Measurements from ENCODE around the gene SGF29. TPM values are rescaled to one million over a fixed set of nuclear protein-coding genes. Genes with fewer than 3 reads are reported as not detected.

SGF29 gene
- total and polyA plus RNA-seq, 2 of the 4 experiments (the other 2 are of a cell fraction), result 4.3 to 7.7 TPM

GRCh38 chr16:28567292-28567691, 13.6 kb downstream of the SGF29 start:
- no peak overlapping the region for H2AK9ac ChIP-seq (replicated peaks; ENCODE audit: low read depth, low read length, poor library complexity)
- no peak for ATAC-seq (ENCODE audit: low read depth)
- no peaks in the 10 kb centered on the region for H3K4me1 ChIP-seq (ENCODE audit: control insufficient read depth, insufficient read depth, low read length)
- in situ Hi-C loops (cut with MboI; ENCODE audit: low sequenced_read_pairs) (no loop called here), dilution Hi-C loops (cut with HindIII; ENCODE audit: low sequenced_read_pairs, unreplicated experiment) (no loop called here), intact Hi-C loops (cut with micrococcal nuclease) (no loop called here)
- H3K9ac ChIP-seq (ENCODE audit: low read depth, low read length), result no peak overlapping the region
- H3K4ac ChIP-seq (ENCODE audit: low read depth, low read length), result no peak overlapping the region
- H3K4me2 ChIP-seq (ENCODE audit: low read depth, low read length), result no peak overlapping the region
- peaks cover 3% of the 10 kb centered on the region for H3K9me3 ChIP-seq (ENCODE audit: control insufficient read depth, insufficient read depth, low read length)
- H2AK5ac ChIP-seq (ENCODE audit: low read depth, low read length), result no peak overlapping the region
- no peak overlapping the region for H3K14ac ChIP-seq (replicated peaks; ENCODE audit: low read depth, low read length)
- H3K23ac ChIP-seq (ENCODE audit: low read depth, low read length), result no peak overlapping the region
- H3K79me1 ChIP-seq (ENCODE audit: low read depth in 1 of 2, low read length in 2 of 2), result peaks cover 15 to 26% of the 10 kb centered on the region in 2 experiments
- no peaks in the 10 kb centered on the region for H4K20me1 ChIP-seq (ENCODE audit: insufficient read depth, low read length)
- no peak overlapping the region for H4K8ac ChIP-seq (ENCODE audit: low read depth in 2 of 2, low read length in 2 of 2)
- ChIA-PET POLR2A (ENCODE audit: unreplicated experiment) (no interaction called here), CTCF (no interaction called here)
- DNase-seq, result no peak
- no peak overlapping the region for H4K5ac ChIP-seq (ENCODE audit: low read depth, low read length)
- peaks cover 3% of the 10 kb centered on the region; the same call in 1 of the 2 replicates for H3K36me3 ChIP-seq (ENCODE audit: control insufficient read depth, insufficient read depth, low read length)
- H4K91ac ChIP-seq (ENCODE audit: insufficient read depth, low read depth, low read length), result no peak overlapping the region
- no peak overlapping the region for H3K27ac ChIP-seq (ENCODE audit: insufficient read depth, low read length)
- no peaks in the 10 kb centered on the region for H3K27me3 ChIP-seq (ENCODE audit: control insufficient read depth, insufficient read depth, low read length)
- no peak overlapping the region for H2AFZ ChIP-seq (replicated peaks; ENCODE audit: low read length, poor library complexity)
- H3K56ac ChIP-seq (ENCODE audit: extremely low read depth, insufficient read depth, low read length), result no peak overlapping the region
- peaks cover 2% of the 10 kb centered on the region; the same call in 1 of the 2 replicates for H3K9me1 ChIP-seq (ENCODE audit: insufficient read depth, low read length)
- H3K18ac ChIP-seq (ENCODE audit: low read depth, low read length), result no peak overlapping the region
- no peak overlapping the region for H2BK120ac ChIP-seq (ENCODE audit: low read depth, low read length)
- H2BK5ac ChIP-seq (ENCODE audit: low read depth, low read length, poor library complexity, severe bottlenecking), result no peak overlapping the region
- no peak overlapping the region for H2BK15ac ChIP-seq (ENCODE audit: low read depth, low read length)
- H2BK20ac ChIP-seq (ENCODE audit: low read depth, low read length), result no peak overlapping the region
- TF ChIP-seq NFE2L2 (IDR thresholded peaks at IDR 0.05; ENCODE audit: low read depth, low read length) (no peak), MXI1 (IDR thresholded peaks at IDR 0.05; ENCODE audit: borderline replicate concordance, low read depth, low read length) (no peak), USF2 (IDR thresholded peaks at IDR 0.05; ENCODE audit: low read depth, low read length) (no peak), POLR2A (IDR thresholded peaks at IDR 0.05; ENCODE audit: low read depth, low read length) (no peak), MAFK (IDR thresholded peaks at IDR 0.05; ENCODE audit: low read depth, low read length) (no peak)
- WGBS, 2 experiments (ENCODE audit: extremely low coverage in 2 of 2, insufficient read length in 1 of 2), result 67% methylated on average over 1 of the region's 2 CpGs; no CpG with 5 or more reads in 1 of the 2 experiments
- H3K4me3 ChIP-seq (ENCODE audit: insufficient read depth, low read depth, low read length), result no peak overlapping the region
- BruUV-seq (replicated peaks), result no TSS peak

Measured in IMR-90 (cell line).